Skeletal muscle satellite cell (primary cell): ENCODE measurements around the gene PDE1A.
A peak's percentile ranks its signal among the peaks of the same experiment; 100 is the strongest.

ENCODE experiments used
- H3K27me3 ChIP-seq: 2 replicates; pipeline ENCODE4 v1.7.0; 2013; ENCODE audit warnings: low read length; ENCODE audit not compliant: control insufficient read depth, insufficient read depth
- H3K36me3 ChIP-seq: 2 replicates; pipeline ENCODE4 v1.7.0; 2013; ENCODE audit warnings: mild to moderate bottlenecking, control low read depth, low read length; ENCODE audit not compliant: insufficient read depth
- H3K4me1 ChIP-seq: 2 replicates; pipeline ENCODE4 v1.7.0; 2013; ENCODE audit warnings: low read length; ENCODE audit not compliant: control insufficient read depth, insufficient read depth
- H3K4me2 ChIP-seq: 2 replicates; pipeline ENCODE4 v1.7.0; 2013; ENCODE audit warnings: mild to moderate bottlenecking, low read length
- H3K4me3 ChIP-seq: 2 replicates; pipeline ENCODE4 v1.7.0; 2013; ENCODE audit warnings: low read length
- H3K9ac ChIP-seq: 2 replicates; pipeline ENCODE4 v1.7.0; 2013; ENCODE audit warnings: mild to moderate bottlenecking, low read depth, low read length, moderate library complexity
- H3K9me3 ChIP-seq: replicated peaks from 2 replicates; pipeline ENCODE4 v1.7.0; 2013; ENCODE audit warnings: mild to moderate bottlenecking, control low read depth, low read length

PDE1A gene

DNA sequence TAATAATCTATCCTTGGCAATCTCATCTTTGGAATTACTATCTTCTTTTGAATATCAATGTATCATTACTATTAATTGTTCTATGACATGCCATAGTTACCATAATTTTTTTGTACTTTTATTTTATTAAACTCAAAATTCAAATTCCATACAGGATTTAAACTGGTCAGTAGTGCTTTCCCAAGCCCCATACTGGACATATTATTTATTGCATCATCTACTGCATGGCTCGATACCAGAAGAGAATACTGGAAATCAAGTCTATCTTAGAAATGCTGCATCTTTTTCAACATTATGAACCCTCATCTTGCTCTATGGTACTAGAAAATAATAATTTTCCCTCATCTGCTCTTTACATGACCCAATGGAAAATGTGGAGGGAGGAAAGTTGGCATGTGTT, 9.4 kb upstream of the PDE1A start:
- Histone ChIP-seq H3K4me1 (peaks cover 15% of the 10 kb centered on the region), H3K36me3 (no peaks in the 10 kb centered on the region), H3K9me3 (no peaks in the 10 kb centered on the region), H3K27me3 (no peaks in the 10 kb centered on the region), H3K9ac (no peak overlapping the region), H3K4me3 (no peak overlapping the region), H3K4me2 (no peak overlapping the region)

DNA sequence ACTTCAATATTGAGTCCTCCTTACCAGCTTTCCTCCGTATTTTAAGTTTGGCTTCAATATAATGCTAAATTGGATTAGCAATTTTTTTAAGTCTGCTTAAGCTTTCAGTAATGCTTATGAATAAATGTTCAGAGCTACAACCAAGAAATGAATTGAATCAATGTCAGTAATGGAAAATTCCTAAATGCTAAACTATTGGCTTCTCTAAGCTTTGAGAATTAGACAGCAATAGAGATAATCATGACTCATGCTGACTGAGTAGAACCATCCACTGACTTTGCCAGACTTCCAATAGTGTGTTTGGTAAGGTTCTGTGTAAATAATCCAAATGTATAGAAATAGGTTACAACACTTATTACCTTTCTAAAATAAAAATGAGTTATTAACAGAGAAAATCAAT, 8.9 kb upstream of the PDE1A start:
- no peaks in the 10 kb centered on the region for H3K9me3 ChIP-seq
- H3K27me3 ChIP-seq, result no peaks in the 10 kb centered on the region
- no peak overlapping the region for H3K4me3 ChIP-seq
- H3K4me2 ChIP-seq, result no peak overlapping the region
- peaks cover 15% of the 10 kb centered on the region for H3K4me1 ChIP-seq
- no peak overlapping the region for H3K9ac ChIP-seq
- H3K36me3 ChIP-seq, result no peaks in the 10 kb centered on the region

DNA sequence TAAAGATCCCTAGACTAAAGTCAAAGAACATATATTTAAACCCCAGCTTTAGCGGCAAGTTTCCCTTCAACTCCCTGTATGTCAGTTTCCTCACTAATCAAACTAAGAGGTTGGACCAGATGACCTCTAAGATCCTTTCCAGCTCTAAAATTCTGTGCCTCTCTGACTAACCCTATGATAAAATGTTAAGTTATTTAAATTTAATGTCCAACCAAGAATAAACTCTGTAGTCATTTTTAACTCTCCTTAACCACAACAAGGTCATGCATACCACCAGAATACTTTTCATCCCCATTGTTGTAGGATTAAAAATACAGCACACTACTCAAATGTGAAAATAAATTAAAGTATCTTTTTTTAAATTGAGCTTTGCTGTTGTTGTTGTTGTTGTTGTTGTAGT, 5.2 kb upstream of the PDE1A start:
- no peak overlapping the region for H3K4me3 ChIP-seq
- H3K27me3 ChIP-seq, result no peaks in the 10 kb centered on the region
- no peaks in the 10 kb centered on the region for H3K9me3 ChIP-seq
- peaks cover 24% of the 10 kb centered on the region for H3K4me1 ChIP-seq
- no peaks in the 10 kb centered on the region for H3K36me3 ChIP-seq
- no peak overlapping the region for H3K4me2 ChIP-seq
- H3K9ac ChIP-seq, result no peak overlapping the region

DNA sequence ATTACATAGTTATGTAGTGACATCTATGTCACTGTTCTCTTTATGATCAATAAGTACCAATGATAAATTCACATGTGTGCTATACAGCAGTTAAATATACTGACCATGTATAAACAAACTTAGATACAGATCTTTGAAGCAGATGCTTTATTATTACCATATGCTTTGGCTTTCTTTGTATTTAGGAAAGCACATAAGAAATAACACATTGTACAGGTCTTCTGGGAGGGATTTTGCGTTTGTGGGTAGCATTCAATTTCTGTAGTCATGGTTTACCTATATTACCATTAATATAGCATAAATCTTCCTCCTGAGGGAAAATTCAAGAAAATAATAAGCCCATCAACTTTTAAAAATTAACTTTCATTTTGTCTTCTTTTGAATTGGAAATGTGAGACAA, 1.6 kb upstream of the PDE1A start:
- no peak overlapping the region for H3K9ac ChIP-seq
- H3K27me3 ChIP-seq, result no peaks in the 10 kb centered on the region
- H3K36me3 ChIP-seq, result no peaks in the 10 kb centered on the region
- no peak overlapping the region for H3K4me2 ChIP-seq
- no peaks in the 10 kb centered on the region for H3K9me3 ChIP-seq
- peaks cover 27% of the 10 kb centered on the region for H3K4me1 ChIP-seq
- no peak overlapping the region for H3K4me3 ChIP-seq

DNA sequence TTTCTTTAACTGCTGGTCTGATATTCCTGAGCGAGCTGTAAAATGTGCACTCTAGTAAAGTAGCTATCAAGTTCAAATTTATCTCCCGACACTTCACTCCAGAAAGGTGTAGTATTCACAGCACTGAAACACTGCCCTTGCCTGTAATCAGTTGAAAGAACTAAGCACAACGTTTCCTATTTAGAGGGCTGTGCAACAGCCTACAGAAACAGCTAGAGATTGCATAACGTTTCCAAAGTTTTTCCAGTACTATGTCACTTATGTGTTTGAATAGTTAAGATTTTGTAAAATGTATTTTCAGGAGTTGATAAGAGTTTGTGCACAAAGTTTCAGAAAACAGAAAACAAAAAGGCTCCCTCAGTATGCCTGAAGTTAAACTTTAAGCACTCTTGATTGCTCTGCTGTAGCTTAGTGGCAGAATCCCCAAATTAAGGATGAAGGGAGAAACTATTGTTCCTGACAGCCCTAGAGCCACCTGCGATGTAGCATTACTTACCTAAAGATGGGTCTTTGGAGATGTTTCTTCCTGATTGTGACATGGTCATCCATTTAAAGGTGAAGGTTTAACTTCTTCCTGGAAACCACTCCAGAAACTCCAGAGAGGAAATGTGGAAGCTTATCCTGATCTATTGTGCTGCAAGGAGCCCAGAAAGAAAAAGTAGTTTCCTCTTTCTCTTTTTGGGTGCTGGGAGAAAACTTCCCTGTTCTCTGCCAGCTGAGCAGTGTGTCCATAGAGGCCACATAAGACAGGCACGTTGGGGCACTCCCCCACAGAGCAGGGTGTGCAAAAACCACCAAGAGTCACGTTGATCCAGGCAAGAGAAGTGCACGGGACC, 536 bp downstream of the PDE1A start:
- Histone ChIP-seq H3K36me3 (no peaks in the 10 kb centered on the region), H3K9ac (peak overlapping the region; percentile 33), H3K27me3 (no peaks in the 10 kb centered on the region), H3K4me2 (peak overlapping the region; percentile 66), H3K4me3 (peak overlapping the region; percentile 49), H3K4me1 (peaks cover 21% of the 10 kb centered on the region), H3K9me3 (no peaks in the 10 kb centered on the region)

DNA sequence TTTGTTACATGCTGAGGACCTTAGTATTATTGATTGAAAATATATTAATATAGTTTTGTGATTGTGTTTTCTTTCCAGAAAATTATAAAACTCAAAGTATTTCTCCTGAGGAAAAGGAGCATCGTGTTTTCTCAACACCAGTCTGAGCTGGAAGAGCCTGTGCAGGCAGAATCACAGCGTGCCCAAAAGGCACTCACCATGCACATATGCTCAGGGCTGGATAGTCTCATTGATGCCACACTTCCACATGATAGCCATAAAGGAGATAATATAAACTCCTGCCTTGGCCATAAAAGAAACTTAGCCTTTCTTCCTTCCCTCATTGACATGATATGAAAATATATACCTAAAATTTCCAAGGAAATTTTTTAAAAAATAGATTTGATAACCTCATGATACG, 4.0 kb downstream of the PDE1A start:
- no peak overlapping the region for H3K9ac ChIP-seq
- H3K36me3 ChIP-seq, result no peaks in the 10 kb centered on the region
- no peaks in the 10 kb centered on the region for H3K9me3 ChIP-seq
- no peak overlapping the region for H3K4me2 ChIP-seq
- H3K4me1 ChIP-seq, result peaks cover 20% of the 10 kb centered on the region
- H3K4me3 ChIP-seq, result no peak overlapping the region
- H3K27me3 ChIP-seq, result no peaks in the 10 kb centered on the region

- Histone ChIP-seq H3K27me3 (no peaks in the 10 kb centered on the region), H3K9me3 (no peaks in the 10 kb centered on the region)
Observed at GRCh38 chr2:182420669-182421068, 6.2 kb downstream of the PDE1A start.

GRCh38 chr2:182416861-182417260, 10.0 kb downstream of the PDE1A start:
- Histone ChIP-seq H3K9ac (no peak overlapping the region), H3K27me3 (no peaks in the 10 kb centered on the region), H3K4me3 (no peak overlapping the region), H3K4me2 (no peak overlapping the region), H3K4me1 (no peaks in the 10 kb centered on the region), H3K36me3 (no peaks in the 10 kb centered on the region), H3K9me3 (no peaks in the 10 kb centered on the region)

More at GRCh38 chr2:182420669-182421068, 6.2 kb downstream of the PDE1A start:
- Histone ChIP-seq H3K4me1 (no peaks in the 10 kb centered on the region), H3K4me2 (no peak overlapping the region), H3K36me3 (no peaks in the 10 kb centered on the region), H3K4me3 (no peak overlapping the region), H3K9ac (no peak overlapping the region)

DNA sequence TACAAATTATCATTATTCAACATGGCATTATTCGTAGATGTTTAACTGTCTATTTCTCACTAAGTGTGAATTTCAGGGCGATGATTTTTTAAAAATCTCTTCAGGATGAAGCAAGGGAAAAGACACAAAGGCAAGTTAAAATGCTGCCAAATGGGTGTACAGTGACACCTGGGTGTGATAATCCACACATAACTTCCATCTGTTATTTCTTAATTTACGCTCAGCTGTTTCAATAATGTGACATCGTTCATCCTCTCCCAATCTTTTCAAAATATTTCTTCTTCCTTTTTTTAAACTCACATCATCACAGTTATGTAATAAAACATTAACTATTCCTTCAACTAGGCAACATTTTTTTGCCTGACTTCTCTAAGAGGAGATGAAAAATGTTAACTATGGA, 10.6 kb downstream of the PDE1A start:
- no peaks in the 10 kb centered on the region for H3K9me3 ChIP-seq
- H3K27me3 ChIP-seq, result no peaks in the 10 kb centered on the region
- no peak overlapping the region for H3K4me2 ChIP-seq
- no peaks in the 10 kb centered on the region for H3K36me3 ChIP-seq
- H3K4me1 ChIP-seq, result no peaks in the 10 kb centered on the region
- no peak overlapping the region for H3K4me3 ChIP-seq
- no peak overlapping the region for H3K9ac ChIP-seq

DNA sequence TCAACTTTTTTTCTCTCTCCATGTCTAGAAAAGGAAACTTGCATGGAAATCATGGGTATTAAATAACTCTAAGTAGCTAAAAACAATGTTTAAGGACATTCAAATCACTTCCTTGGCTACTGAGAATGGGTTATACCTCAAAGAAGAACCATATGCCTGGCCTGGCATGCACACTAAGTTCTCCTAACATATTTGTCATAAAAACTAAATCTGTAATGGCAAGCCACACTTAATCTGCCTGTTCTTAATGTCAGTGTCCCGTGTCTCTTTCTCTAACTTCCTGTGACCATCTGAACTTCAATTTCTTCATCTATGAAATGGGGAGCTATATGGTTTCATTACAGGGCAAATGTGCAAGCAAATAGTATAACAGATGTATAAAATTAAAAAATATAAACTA, 11.1 kb downstream of the PDE1A start:
- no peaks in the 10 kb centered on the region for H3K36me3 ChIP-seq

DNA sequence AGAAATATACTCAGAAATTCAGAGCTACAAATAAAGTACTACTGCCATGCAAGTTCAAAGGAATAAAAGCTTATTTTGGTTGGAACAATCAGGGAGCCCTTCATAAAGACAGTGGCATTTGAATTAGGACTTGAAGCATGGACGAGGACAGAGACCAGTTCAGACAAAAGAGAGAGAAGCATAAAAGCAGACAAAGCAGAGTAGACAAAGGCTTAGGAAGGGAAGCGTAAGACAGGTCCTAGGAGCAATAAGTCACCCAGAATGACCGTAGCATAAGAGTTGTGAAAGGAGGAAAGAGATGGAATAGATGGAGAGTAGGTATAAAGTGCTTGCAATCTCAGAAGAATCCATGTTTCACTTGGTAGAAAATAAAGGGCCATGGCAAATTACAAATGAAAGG, 14.0 kb downstream of the PDE1A start:
- Histone ChIP-seq H3K36me3 (no peaks in the 10 kb centered on the region), H3K4me2 (no peak overlapping the region), H3K9ac (no peak overlapping the region), H3K9me3 (no peaks in the 10 kb centered on the region), H3K27me3 (no peaks in the 10 kb centered on the region), H3K4me3 (no peak overlapping the region), H3K4me1 (no peaks in the 10 kb centered on the region)

More for the DNA sequence above, 11.1 kb downstream of the PDE1A start:
- Histone ChIP-seq H3K9ac (no peak overlapping the region), H3K4me2 (no peak overlapping the region), H3K9me3 (no peaks in the 10 kb centered on the region), H3K4me3 (no peak overlapping the region), H3K27me3 (no peaks in the 10 kb centered on the region), H3K4me1 (no peaks in the 10 kb centered on the region)

DNA sequence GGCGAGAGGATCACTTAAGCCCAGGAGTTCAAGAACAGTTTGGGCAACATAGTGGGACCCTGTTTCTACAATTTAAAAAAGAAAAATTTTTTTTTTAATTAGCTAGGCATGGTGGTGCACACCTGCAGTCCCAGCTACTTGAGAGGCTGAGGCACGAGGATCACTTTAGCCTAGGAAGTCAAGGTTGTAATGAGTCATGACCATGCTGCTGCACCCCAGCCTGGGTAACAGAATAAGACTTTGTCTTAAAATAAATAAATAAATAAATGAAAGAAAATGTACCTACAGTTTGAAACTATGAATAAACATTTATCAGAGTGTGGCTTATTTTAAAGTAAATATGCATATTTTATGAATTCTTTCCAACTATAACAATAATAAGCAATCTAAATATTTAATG, 16.7 kb downstream of the PDE1A start:
- Histone ChIP-seq H3K27me3 (no peaks in the 10 kb centered on the region), H3K9me3 (no peaks in the 10 kb centered on the region), H3K36me3 (no peaks in the 10 kb centered on the region), H3K4me1 (peaks cover 10% of the 10 kb centered on the region), H3K4me3 (no peak overlapping the region), H3K4me2 (no peak overlapping the region), H3K9ac (no peak overlapping the region)
